IPS DF 4.7 (cell line): ENCODE measurements around the gene ATG9B.

ENCODE experiments used
- DNase-seq: peaks from one replicate; pipeline ENCODE4 v3.0.0-alpha.2; 2013; ENCODE audit warnings: low spot score; ENCODE audit errors: extremely low read depth

Gene ATG9B, protein sequence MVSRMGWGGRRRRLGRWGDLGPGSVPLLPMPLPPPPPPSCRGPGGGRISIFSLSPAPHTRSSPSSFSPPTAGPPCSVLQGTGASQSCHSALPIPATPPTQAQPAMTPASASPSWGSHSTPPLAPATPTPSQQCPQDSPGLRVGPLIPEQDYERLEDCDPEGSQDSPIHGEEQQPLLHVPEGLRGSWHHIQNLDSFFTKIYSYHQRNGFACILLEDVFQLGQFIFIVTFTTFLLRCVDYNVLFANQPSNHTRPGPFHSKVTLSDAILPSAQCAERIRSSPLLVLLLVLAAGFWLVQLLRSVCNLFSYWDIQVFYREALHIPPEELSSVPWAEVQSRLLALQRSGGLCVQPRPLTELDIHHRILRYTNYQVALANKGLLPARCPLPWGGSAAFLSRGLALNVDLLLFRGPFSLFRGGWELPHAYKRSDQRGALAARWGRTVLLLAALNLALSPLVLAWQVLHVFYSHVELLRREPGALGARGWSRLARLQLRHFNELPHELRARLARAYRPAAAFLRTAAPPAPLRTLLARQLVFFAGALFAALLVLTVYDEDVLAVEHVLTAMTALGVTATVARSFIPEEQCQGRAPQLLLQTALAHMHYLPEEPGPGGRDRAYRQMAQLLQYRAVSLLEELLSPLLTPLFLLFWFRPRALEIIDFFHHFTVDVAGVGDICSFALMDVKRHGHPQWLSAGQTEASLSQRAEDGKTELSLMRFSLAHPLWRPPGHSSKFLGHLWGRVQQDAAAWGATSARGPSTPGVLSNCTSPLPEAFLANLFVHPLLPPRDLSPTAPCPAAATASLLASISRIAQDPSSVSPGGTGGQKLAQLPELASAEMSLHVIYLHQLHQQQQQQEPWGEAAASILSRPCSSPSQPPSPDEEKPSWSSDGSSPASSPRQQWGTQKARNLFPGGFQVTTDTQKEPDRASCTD

GRCh38 chr7:151024435-151025056, at the start of gene ATG9B:
ATG9B (minus strand) TSS chr7:151024494; CDS start chr7:151024423, 71 bp downstream.
- no peak for DNase-seq

DNA sequence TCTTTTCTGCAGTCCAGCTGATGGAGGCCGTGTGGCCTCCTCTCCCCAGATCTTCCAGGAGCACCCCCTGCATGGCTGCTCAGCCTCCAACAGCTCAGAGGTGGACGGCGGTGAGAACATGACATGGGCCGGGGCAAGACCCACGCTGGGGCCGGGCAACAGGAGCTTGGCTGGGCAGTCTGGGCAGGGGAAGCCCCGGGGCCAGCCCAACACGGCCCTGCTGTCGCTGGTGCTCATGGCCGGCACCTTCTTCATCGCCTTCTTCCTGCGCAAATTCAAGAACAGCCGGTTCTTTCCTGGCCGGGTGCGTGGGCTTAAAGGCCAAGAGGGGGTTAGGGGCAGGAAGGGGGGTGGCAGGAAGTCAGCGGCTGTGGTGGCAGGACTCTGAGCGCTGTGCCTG, 49.7 kb upstream of the ATG9B start:
- no peak for DNase-seq

- no peak for DNase-seq
Measured at GRCh38 chr7:151071032-151071866, 47.0 kb upstream of the ATG9B start.

DNA sequence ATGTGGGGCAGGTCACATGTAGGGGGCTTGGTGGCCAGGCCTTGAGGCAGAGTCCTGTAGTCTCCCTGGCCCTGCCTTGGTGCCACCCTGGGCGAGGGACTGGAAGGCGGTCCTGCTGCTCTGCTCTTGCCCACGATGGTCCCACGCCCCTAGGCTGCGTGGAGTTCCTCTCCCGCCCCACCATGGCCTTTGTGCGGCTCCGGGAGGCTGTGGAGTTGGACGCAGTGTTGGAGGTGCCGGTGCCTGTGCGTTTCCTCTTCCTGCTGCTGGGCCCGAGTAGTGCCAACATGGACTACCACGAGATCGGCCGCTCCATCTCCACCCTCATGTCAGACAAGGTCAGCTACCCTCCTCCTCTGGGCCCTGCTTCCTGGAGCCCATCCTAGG, 46.3 kb upstream of the ATG9B start:
- DNase-seq: no peak

GRCh38 chr7:151069841-151070573, 45.7 kb upstream of the ATG9B start:
- DNase-seq: no peak

GRCh38 chr7:151068069-151068773, 43.9 kb upstream of the ATG9B start:
- no peak for DNase-seq

- DNase-seq: no peak
Measured at GRCh38 chr7:151066273-151066974, 42.1 kb upstream of the ATG9B start.

DNA sequence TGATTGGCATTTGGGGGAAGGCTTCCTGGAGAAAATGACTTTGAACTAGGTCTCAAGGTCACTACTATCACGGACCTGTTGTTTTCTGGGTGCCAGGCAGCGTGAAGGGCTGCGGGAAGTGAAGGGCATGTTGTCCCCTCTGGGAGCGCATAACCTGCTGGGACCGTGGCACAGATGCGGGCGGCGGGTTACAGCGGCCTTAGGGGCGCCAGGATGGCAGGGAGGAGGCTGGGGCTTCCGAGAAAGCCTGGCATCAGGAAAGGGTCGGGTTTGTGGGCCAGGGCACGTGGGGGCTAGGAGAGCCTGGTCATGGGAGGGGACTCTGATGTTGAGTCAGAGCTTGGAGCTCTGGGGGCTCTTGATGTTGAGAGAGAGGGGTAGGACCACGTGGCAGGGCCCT, 41.2 kb upstream of the ATG9B start:
- no peak for DNase-seq

- DNase-seq: no peak
Measured at GRCh38 chr7:151064993-151065392, 40.7 kb upstream of the ATG9B start.

GRCh38 chr7:151064454-151064853, 40.2 kb upstream of the ATG9B start:
- DNase-seq: no peak

- no peak for DNase-seq
Measured at GRCh38 chr7:151063212-151063561, 38.9 kb upstream of the ATG9B start.

- no peak for DNase-seq
Measured at GRCh38 chr7:151062399-151063211, 38.3 kb upstream of the ATG9B start.

DNA sequence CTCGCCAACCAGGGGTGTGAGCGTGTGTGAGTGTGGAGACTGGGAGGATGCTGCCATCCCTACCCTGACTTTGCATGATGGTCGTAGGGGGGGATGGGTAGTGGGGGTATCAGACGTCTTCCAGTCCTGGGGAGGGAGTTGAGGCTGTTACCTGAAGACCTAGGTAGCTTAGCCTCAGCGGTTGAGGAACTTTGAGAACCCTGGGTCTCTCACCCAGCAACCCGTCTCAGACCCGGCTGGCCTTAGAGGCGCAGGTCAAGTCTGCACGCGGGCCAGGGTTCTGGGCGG, 37.8 kb upstream of the ATG9B start:
- no peak for DNase-seq

DNA sequence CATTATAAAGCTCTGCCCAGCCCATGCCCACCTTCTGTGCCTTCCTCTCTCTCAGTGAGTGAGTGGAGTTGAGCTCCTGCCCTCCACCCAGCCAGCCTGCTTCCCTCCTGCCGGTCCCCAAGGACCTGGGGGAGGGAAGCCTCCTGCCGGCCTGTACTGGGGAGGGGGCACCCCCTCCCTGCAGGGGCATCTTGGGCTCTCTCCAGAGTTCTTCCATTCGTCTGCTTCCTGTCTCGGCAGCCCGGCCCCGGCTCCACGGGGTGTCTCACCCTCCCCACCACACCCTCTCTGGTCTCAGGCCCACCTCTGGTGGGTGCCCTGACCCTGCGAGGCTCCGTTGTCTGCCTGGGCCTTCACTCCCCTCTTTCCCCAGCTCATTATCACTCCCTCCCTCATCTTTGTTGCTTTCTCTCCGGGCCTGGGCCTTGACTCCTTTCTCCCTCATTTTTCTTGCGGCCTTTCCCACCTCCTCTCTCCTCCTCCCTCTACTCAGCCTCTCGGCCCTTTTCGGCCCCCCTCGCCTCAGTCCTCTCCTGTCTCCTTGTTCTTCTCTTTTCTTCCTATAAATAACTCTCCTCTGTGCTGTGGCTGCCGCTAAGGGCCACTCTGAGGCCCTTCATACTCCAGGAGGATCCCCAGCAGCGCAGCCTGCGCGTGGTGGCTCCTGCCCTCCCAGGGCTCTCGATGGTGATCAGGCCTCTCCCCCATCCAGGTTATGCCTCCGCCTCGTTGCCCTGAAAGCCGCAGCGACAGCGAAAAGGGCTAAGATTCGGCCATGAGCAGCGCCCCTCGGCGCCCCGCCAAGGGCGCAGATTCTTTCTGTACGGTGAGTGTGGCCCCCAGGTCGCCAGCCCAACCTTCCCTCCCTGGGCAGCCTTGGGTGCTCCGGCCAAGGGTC, 37.2 kb upstream of the ATG9B start:
- no peak for DNase-seq

DNA sequence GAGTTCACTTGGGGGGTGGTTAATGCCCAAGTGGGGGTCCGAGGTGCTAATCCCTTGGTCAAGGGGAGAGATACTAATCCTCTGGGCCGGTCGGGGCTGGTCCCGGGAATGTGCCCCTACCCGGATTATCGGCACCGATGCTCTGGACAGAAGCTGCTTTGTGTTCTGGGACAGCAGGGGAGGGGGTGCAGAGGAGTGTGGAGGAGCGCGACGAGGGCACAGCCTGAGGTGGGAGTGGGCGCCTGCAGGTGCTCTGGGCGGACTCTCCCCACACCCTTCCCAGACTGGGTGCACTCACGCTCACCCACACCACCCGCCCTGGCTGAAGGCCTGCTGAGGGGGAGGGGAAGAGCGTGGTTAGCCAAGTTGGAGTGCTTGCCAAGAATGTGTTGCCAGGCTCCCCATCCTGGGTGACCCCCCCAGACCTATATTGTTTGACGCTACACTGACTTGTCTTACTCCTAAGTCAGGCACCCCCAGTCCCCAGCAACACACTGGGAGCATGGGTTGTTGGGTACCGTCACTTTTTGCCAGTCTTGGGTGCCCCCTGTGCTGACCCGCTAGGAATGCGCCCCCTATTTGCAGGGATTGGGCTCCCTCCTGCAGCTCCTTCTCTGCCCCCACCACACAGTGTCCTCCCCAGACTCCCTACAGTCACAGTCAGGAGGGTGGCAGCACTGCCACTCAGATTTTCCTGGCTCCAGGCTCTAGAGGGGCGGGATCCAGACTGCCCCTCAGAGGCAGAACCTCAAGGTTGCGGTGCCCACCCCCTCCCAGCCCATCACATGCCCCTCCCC, 36.3 kb upstream of the ATG9B start:
- no peak for DNase-seq

DNA sequence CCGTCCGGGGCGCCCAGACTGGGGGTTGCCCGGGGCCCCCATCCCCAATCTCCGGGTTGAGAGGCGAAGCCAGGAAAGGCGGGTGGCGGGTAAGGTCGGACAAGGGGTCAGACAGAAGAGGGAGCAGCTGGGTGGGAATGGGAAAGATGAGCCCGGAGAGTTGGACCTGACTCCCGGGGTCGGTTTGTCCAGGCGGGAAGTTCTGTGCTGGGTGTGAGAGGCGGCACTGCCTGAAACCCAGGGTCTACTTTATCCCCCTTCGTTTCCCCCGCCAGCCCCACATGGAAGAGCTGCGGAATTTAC, 35.8 kb upstream of the ATG9B start:
- no peak for DNase-seq
